MCF 10A (cell line): ENCODE measurements around the gene SLC41A3. TPM values are rescaled to one million over a fixed set of nuclear protein-coding genes. Genes with fewer than 3 reads are reported as not detected.
"Not testable (repeated sequence)": the region's sequence is repeated elsewhere in the genome, so short reads cannot be mapped to it uniquely, and the experiment has no call there.

Experiments
- BruUV-seq: library from RNA; stranded (reverse); fragments of 400-500 nt; replicated peaks from 2 replicates; lab custom pipeline; 2021; lab: Mats Ljungman, UMichigan
- CTCF ChIA-PET: fragments of 300-600 bp; sonication (Branson Sonifier 250); formaldehyde crosslinking; extraction: SDS; loops from one replicate; lab custom pipeline; 2021; ENCODE audit warnings: antibody characterized with exemption, inconsistent platforms; lab: Yijun Ruan, JAX
- POLR2A ChIA-PET: fragments of 300-600, 350-650 bp; sonication (Branson Sonifier 250); formaldehyde crosslinking; extraction: SDS; loops from one replicate; lab custom pipeline; 2020; ENCODE audit warnings: antibody characterized with exemption, inconsistent platforms; lab: Yijun Ruan, JAX
- DNase-seq: peaks from one replicate; pipeline ENCODE4 v3.0.0-alpha.2; 2018; ENCODE audit not compliant: unreplicated experiment
- H3K27ac Mint-ChIP-seq: one replicate; pipeline ENCODE4 v1.8.0; 2022; ENCODE audit warnings: mild to moderate bottlenecking, low read depth, mixed read lengths; ENCODE audit not compliant: unreplicated experiment
- H3K27me3 Mint-ChIP-seq: one replicate; pipeline ENCODE4 v1.8.0; 2022; ENCODE audit warnings: mixed read lengths; ENCODE audit not compliant: insufficient read depth, unreplicated experiment
- H3K36me3 Mint-ChIP-seq: one replicate; pipeline ENCODE4 v1.8.0; 2022; ENCODE audit warnings: mild to moderate bottlenecking, moderate library complexity, mixed read lengths; ENCODE audit not compliant: insufficient read depth, unreplicated experiment
- H3K4me1 Mint-ChIP-seq: one replicate; pipeline ENCODE4 v1.8.0; 2022; ENCODE audit warnings: mixed read lengths; ENCODE audit not compliant: insufficient read depth, unreplicated experiment
- H3K4me3 Mint-ChIP-seq: one replicate; pipeline ENCODE4 v1.8.0; 2022; ENCODE audit warnings: mild to moderate bottlenecking, moderate library complexity, mixed read lengths; ENCODE audit not compliant: unreplicated experiment
- H3K9me3 Mint-ChIP-seq: one replicate; pipeline ENCODE4 v1.8.0; 2022; ENCODE audit warnings: mixed read lengths; ENCODE audit not compliant: unreplicated experiment
- intact Hi-C: fragments of 100-400 bp; cut with micrococcal nuclease; formaldehyde crosslinking; loops from 2 replicates; pipeline ENCODE4 v1.14.1; 2022
- total RNA-seq: library from RNA; stranded (reverse); gene quantifications from 2 replicates; pipeline ENCODE4 v1.2.3, GENCODE V29; 2022
- TF ChIP-seq, protein P1 (sequence below): fragments of 200-600 bp; IDR thresholded peaks from one replicate; pipeline ENCODE4 v1.8.0; 2022; ENCODE audit warnings: antibody characterized with exemption, mild to moderate bottlenecking; ENCODE audit not compliant: unreplicated experiment

The SLC41A3 gene
- total RNA-seq, 1 experiment from 2014 or later: 43.2 TPM

GRCh38 chr3:125965505-125965904 lies 118.4 kb downstream of the SLC41A3 start:
- intact Hi-C loops: no loop called here
- TF ChIP-seq, protein P1, sequence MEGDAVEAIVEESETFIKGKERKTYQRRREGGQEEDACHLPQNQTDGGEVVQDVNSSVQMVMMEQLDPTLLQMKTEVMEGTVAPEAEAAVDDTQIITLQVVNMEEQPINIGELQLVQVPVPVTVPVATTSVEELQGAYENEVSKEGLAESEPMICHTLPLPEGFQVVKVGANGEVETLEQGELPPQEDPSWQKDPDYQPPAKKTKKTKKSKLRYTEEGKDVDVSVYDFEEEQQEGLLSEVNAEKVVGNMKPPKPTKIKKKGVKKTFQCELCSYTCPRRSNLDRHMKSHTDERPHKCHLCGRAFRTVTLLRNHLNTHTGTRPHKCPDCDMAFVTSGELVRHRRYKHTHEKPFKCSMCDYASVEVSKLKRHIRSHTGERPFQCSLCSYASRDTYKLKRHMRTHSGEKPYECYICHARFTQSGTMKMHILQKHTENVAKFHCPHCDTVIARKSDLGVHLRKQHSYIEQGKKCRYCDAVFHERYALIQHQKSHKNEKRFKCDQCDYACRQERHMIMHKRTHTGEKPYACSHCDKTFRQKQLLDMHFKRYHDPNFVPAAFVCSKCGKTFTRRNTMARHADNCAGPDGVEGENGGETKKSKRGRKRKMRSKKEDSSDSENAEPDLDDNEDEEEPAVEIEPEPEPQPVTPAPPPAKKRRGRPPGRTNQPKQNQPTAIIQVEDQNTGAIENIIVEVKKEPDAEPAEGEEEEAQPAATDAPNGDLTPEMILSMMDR: no peak
- ChIA-PET CTCF (no interaction called here), POLR2A (interaction anchor here (0.7 kb wide), 1 partner anchor 8 kb away, joined by 3 read pairs; no protein-coding TSS in a partner anchor)
- H3K27me3 Mint-ChIP-seq: no peaks in the 10 kb centered on the region
- no peaks in the 10 kb centered on the region for H3K36me3 Mint-ChIP-seq
- no peak overlapping the region for H3K27ac Mint-ChIP-seq
- DNase-seq: no peak
- no peaks in the 10 kb centered on the region for H3K4me1 Mint-ChIP-seq
- H3K4me3 Mint-ChIP-seq: no peak overlapping the region
- BruUV-seq: no TSS peak
- H3K9me3 Mint-ChIP-seq: no peaks in the 10 kb centered on the region

GRCh38 chr3:125963834-125964233 lies 120.1 kb downstream of the SLC41A3 start:
- CTCF ChIA-PET, H3K36me3 Mint-ChIP-seq, BruUV-seq, POLR2A ChIA-PET, H3K4me3 Mint-ChIP-seq, H3K27me3 Mint-ChIP-seq, H3K9me3 Mint-ChIP-seq, H3K27ac Mint-ChIP-seq, H3K4me1 Mint-ChIP-seq, intact Hi-C loops, DNase-seq: not testable (repeated sequence)

DNA sequence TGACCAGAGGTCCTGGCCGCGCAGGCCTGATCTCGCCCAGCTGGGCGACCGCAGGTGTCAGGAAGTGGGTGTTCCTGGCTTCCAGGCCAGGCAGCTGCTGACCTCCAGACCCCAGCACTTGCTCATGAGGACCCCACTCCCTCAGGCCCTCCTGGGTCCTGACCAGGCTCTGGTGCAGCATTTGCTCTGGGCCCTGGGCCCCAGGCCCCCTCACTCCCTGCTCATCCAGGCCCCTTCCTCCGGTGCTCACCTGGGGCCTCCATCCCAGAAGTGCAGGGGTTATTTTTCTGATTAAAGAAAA lies 122.7 kb downstream of the SLC41A3 start:
- ChIA-PET POLR2A (no interaction called here), CTCF (interaction anchor here (0.6 kb wide), 1 partner anchor 74 kb away, joined by 3 read pairs; no protein-coding TSS in a partner anchor)
- no peak for DNase-seq
- BruUV-seq: no TSS peak
- no peak overlapping the region for H3K4me3 Mint-ChIP-seq
- H3K27ac Mint-ChIP-seq: no peak overlapping the region
- intact Hi-C loops: no loop called here
- no peaks in the 10 kb centered on the region for H3K36me3 Mint-ChIP-seq
- H3K27me3 Mint-ChIP-seq: peaks cover 12% of the 10 kb centered on the region
- H3K9me3 Mint-ChIP-seq: no peaks in the 10 kb centered on the region
- TF ChIP-seq, protein P1: no peak
- no peaks in the 10 kb centered on the region for H3K4me1 Mint-ChIP-seq

GRCh38 chr3:125960456-125961288 lies 123.3 kb downstream of the SLC41A3 start:
- intact Hi-C loops: no loop called here
- BruUV-seq: no TSS peak
- H3K4me3 Mint-ChIP-seq: no peak overlapping the region
- ChIA-PET POLR2A (no interaction called here), CTCF (interaction anchor here (0.6 kb wide), 1 partner anchor 74 kb away, joined by 3 read pairs; no protein-coding TSS in a partner anchor)
- no peak overlapping the region for H3K27ac Mint-ChIP-seq
- peaks cover 18% of the 10 kb centered on the region for H3K27me3 Mint-ChIP-seq
- H3K9me3 Mint-ChIP-seq: no peaks in the 10 kb centered on the region
- no peaks in the 10 kb centered on the region for H3K36me3 Mint-ChIP-seq
- H3K4me1 Mint-ChIP-seq: no peaks in the 10 kb centered on the region
- TF ChIP-seq, protein P1: no peak
- no peak for DNase-seq
